ENCODE data around the gene ATP11B.

- TF ChIP-seq CBFB (CRISPR knock-in tag; IDR thresholded peaks at IDR 0.05) (no peak), ZFP91 (CRISPR knock-in tag; IDR thresholded peaks at IDR 0.05) (no peak), ATF7 (IDR thresholded peaks at IDR 0.05) (no peak), CREB5 (CRISPR knock-in tag; IDR thresholded peaks at IDR 0.05) (no peak), ZNF449 (CRISPR knock-in tag; IDR thresholded peaks at IDR 0.05) (no peak), CTCF (IDR thresholded peaks at IDR 0.05 in 2 of 3, conservative IDR thresholded peaks at IDR 0.05 in 1 of 3; ENCODE audit: insufficient read depth in 2 of 3, low read depth in 1 of 3, low read length in 3 of 3) (no peak)
Measured at GRCh38 chr3:182905623-182906022, 112.3 kb downstream of the ATP11B start.
